Measurements from ENCODE around the gene ARSG. TPM values are rescaled to one million over a fixed set of nuclear protein-coding genes. Genes with fewer than 3 reads are reported as not detected.

The ARSG gene
- polyA plus RNA-seq, 1 of the 3 experiments (the other 2 are of a cell fraction): 0.41 TPM

GRCh38 chr17:68389041-68389440, 97.7 kb downstream of the ARSG start:
- Histone ChIP-seq H3K4me3 (ENCODE audit: low read depth in 2 of 2, low read length in 1 of 2) (no peak overlapping the region), H3K9ac (no peak overlapping the region), H3K4me1 (ENCODE audit: control insufficient read depth in 1 of 2, insufficient read depth in 2 of 2, low read depth in 1 of 2, low read length in 1 of 2) (no peaks in the 10 kb centered on the region), H4K20me1 (ENCODE audit: insufficient read depth) (no peaks in the 10 kb centered on the region), H3K9me2 (no peaks in the 10 kb centered on the region), H3K36me3 (replicated peaks in 1 of 2; ENCODE audit: control insufficient read depth in 1 of 2, insufficient read depth in 2 of 2, low read length in 1 of 2) (no peaks in the 10 kb centered on the region), H2AFZ (ENCODE audit: low read depth) (no peak overlapping the region), H3K79me2 (ENCODE audit: insufficient read depth) (no peaks in the 10 kb centered on the region), H3K27ac (ENCODE audit: low read depth in 2 of 2, low read length in 1 of 2) (no peak overlapping the region), H3F3A (replicated peaks; ENCODE audit: insufficient read depth) (no peaks in the 10 kb centered on the region), H3K9me3 (no peaks in the 10 kb centered on the region), H3K27me3 (ENCODE audit: insufficient read depth) (no peaks in the 10 kb centered on the region; the same call in 1 of the 2 replicates), H3K4me2 (no peak overlapping the region)
- WGBS (ENCODE audit: low lambda C conversion rate): 51% methylated on average over 7 of the region's 7 CpGs
- CTCF ChIA-PET: interaction anchor here (0.6 to 4.7 kb wide), 2 partner anchors 10 to 47 kb away, joined by 4 to 32 read pairs; no protein-coding TSS in a partner anchor
- no peak for TF ChIP-seq SIN3A (IDR thresholded peaks at IDR 0.05; ENCODE audit: borderline replicate concordance, low read depth, low read length)
- no peak for DNase-seq
- POLR2A ChIA-PET: no interaction called here

DNA sequence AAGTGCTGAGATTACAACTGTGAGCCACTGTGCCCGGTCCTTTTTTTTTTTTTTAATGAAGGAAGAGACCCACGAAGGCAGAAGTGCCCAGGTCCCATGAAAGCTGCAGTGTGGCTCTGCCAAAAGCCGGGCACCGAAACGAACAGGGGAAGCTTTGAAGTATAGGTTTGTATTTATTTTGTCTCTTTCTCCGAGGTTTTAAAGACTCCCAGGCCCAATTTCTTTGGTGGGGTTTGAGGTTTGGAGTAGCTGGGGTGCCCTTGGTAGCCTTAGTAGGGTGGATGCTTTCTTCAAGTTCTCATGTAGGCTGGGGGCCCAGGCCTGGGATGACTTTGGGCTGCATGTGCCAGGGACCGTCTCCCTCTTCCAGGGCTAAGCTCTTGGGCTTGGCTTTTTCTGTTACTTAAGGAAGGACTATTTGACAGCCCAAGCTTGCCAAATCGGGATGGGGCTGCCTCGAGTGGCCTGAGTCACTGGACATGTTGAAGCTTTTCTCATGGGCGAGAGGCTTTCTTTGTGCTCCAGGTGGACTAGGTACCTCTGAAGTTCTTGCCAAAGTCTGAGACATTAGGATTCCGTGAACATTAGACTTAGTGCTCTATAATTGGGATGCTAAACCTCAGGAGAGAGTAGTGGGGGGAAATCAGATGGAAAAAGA, 99.7 kb downstream of the ARSG start:
- Histone ChIP-seq H4K20me1 (ENCODE audit: insufficient read depth) (no peaks in the 10 kb centered on the region), H3K9me3 (no peaks in the 10 kb centered on the region), H3K4me1 (ENCODE audit: control insufficient read depth in 1 of 2, insufficient read depth in 2 of 2, low read depth in 1 of 2, low read length in 1 of 2) (no peaks in the 10 kb centered on the region), H3K79me2 (ENCODE audit: insufficient read depth) (no peaks in the 10 kb centered on the region), H3F3A (replicated peaks; ENCODE audit: insufficient read depth) (no peaks in the 10 kb centered on the region), H3K36me3 (replicated peaks in 1 of 2; ENCODE audit: control insufficient read depth in 1 of 2, insufficient read depth in 2 of 2, low read length in 1 of 2) (no peaks in the 10 kb centered on the region), H3K27ac (ENCODE audit: low read depth in 2 of 2, low read length in 1 of 2) (no peak overlapping the region), H3K4me3 (ENCODE audit: low read depth in 2 of 2, low read length in 1 of 2) (no peak overlapping the region), H2AFZ (ENCODE audit: low read depth) (no peak overlapping the region), H3K4me2 (no peak overlapping the region), H3K27me3 (ENCODE audit: insufficient read depth) (no peaks in the 10 kb centered on the region; the same call in 1 of the 2 replicates), H3K9me2 (no peaks in the 10 kb centered on the region), H3K9ac (no peak overlapping the region)
- DNase-seq: no peak
- ChIA-PET POLR2A (no interaction called here), CTCF (interaction anchor here (1.2 to 4.7 kb wide), 3 partner anchors 8 to 45 kb away, joined by 3 to 32 read pairs (median 8); no protein-coding TSS in a partner anchor)
- TF ChIP-seq TAF1 (IDR thresholded peaks at IDR 0.05; ENCODE audit: borderline replicate concordance, low read depth, low read length) (no peak), TEAD4 (IDR thresholded peaks at IDR 0.05; ENCODE audit: borderline replicate concordance, insufficient read depth) (no peak), NRF1 (IDR thresholded peaks at IDR 0.05; ENCODE audit: low read depth, low read length) (no peak), FOSL2 (IDR thresholded peaks at IDR 0.05; ENCODE audit: borderline replicate concordance, low read depth) (no peak), JUND (IDR thresholded peaks at IDR 0.05) (no peak), YY1 (IDR thresholded peaks at IDR 0.05; ENCODE audit: low read depth) (no peak), GABPA (IDR thresholded peaks at IDR 0.05; ENCODE audit: low read depth) (no peak)
- TF ChIP-seq, protein P1, sequence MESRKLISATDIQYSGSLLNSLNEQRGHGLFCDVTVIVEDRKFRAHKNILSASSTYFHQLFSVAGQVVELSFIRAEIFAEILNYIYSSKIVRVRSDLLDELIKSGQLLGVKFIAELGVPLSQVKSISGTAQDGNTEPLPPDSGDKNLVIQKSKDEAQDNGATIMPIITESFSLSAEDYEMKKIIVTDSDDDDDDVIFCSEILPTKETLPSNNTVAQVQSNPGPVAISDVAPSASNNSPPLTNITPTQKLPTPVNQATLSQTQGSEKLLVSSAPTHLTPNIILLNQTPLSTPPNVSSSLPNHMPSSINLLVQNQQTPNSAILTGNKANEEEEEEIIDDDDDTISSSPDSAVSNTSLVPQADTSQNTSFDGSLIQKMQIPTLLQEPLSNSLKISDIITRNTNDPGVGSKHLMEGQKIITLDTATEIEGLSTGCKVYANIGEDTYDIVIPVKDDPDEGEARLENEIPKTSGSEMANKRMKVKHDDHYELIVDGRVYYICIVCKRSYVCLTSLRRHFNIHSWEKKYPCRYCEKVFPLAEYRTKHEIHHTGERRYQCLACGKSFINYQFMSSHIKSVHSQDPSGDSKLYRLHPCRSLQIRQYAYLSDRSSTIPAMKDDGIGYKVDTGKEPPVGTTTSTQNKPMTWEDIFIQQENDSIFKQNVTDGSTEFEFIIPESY (IDR thresholded peaks at IDR 0.05; ENCODE audit: borderline replicate concordance, low read depth): no peak
- TF ChIP-seq, protein P2, sequence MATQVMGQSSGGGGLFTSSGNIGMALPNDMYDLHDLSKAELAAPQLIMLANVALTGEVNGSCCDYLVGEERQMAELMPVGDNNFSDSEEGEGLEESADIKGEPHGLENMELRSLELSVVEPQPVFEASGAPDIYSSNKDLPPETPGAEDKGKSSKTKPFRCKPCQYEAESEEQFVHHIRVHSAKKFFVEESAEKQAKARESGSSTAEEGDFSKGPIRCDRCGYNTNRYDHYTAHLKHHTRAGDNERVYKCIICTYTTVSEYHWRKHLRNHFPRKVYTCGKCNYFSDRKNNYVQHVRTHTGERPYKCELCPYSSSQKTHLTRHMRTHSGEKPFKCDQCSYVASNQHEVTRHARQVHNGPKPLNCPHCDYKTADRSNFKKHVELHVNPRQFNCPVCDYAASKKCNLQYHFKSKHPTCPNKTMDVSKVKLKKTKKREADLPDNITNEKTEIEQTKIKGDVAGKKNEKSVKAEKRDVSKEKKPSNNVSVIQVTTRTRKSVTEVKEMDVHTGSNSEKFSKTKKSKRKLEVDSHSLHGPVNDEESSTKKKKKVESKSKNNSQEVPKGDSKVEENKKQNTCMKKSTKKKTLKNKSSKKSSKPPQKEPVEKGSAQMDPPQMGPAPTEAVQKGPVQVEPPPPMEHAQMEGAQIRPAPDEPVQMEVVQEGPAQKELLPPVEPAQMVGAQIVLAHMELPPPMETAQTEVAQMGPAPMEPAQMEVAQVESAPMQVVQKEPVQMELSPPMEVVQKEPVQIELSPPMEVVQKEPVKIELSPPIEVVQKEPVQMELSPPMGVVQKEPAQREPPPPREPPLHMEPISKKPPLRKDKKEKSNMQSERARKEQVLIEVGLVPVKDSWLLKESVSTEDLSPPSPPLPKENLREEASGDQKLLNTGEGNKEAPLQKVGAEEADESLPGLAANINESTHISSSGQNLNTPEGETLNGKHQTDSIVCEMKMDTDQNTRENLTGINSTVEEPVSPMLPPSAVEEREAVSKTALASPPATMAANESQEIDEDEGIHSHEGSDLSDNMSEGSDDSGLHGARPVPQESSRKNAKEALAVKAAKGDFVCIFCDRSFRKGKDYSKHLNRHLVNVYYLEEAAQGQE (IDR thresholded peaks at IDR 0.05; ENCODE audit: low read depth, low read length): no peak
- 42% methylated on average over 11 of the region's 11 CpGs for WGBS (ENCODE audit: low lambda C conversion rate)

Measured in SK-N-SH (cell line).